HepG2 (cell line): ENCODE results near the gene ADARB2. TPM values are rescaled to one million over a fixed set of nuclear protein-coding genes. Genes with fewer than 3 reads are reported as not detected.

ENCODE experiments used
- ARID3A ChIP-seq: IDR thresholded peaks from 2 replicates; pipeline ENCODE4 v1.6.1; 2012; ENCODE audit warnings: low read depth, low read length, improper control_type of control experiment
- PPARG ChIP-seq: conservative IDR thresholded peaks from 2 replicates; pipeline ENCODE4 v1.6.1; 2016; ENCODE audit warnings: missing biosample characterization, missing genetic modification reagents
- PRDM10 ChIP-seq: sonication (generic); formaldehyde crosslinking; IDR thresholded peaks from 2 replicates; pipeline ENCODE4 v1.4.0; 2020; ENCODE audit warnings: low read depth, missing genetic modification reagents
- STAG1 ChIP-seq: sonication (generic); formaldehyde crosslinking; IDR thresholded peaks from 2 replicates; pipeline ENCODE4 v1.4.0; 2020; ENCODE audit warnings: missing genetic modification reagents
- U2AF1 ChIP-seq: fragments of 200-400 bp; formaldehyde crosslinking; optimal IDR thresholded peaks from 2 replicates; pipeline ENCODE3; 2017; ENCODE audit warnings: mild to moderate bottlenecking, low read depth, low read length
- USF2 ChIP-seq, 2 experiments: sonication (generic) in 1 of 2; formaldehyde crosslinking in 1 of 2; IDR thresholded peaks; 2 replicates each; pipeline versions ENCODE4 v1.5.1 to v1.6.1; 2011 to 2020; ENCODE audit warnings: borderline replicate concordance in 1 of 2, low read depth in 1 of 2, low read length in 1 of 2, mild to moderate bottlenecking in 1 of 2, missing genetic modification reagents in 1 of 2, moderate library complexity in 1 of 2
- WIZ ChIP-seq: sonication (generic); formaldehyde crosslinking; IDR thresholded peaks from 2 replicates; pipeline ENCODE4 v1.5.1; 2020; ENCODE audit warnings: mild to moderate bottlenecking, missing genetic modification reagents
- polyA plus RNA-seq, 8 experiments: library from polyadenylated mRNA; depleted of rRNA in 3 of 8; stranded (reverse) in 7 of 8; unstranded in 1 of 8; fragments of >200 nt; fragmentation: Illumina TruSeq in 4 of 8; extraction: Trizol in 4 of 8; gene quantifications; 2 replicates each; pipeline versions ENCODE4 v1.2.1 to v1.2.3, GENCODE V29; 2011 to 2016; ENCODE audit warnings: low read depth in 4 of 8, missing spikeins in 1 of 8, mixed read lengths in 1 of 8; ENCODE audit not compliant: insufficient read depth in 1 of 8
- total RNA-seq, 5 experiments: library from RNA; depleted of rRNA; stranded (reverse); fragments of >200 nt; fragmentation: Illumina TruSeq; extraction: Trizol; gene quantifications; 2 replicates each; pipeline ENCODE4 v1.2.3, GENCODE V29; 2016; ENCODE audit warnings: low read depth in 1 of 5

Gene ADARB2
- total and polyA plus RNA-seq, 2 of the 13 experiments (the other 11 are each of a cell fraction or from before 2014, with no cell fraction given), result not detected

GRCh38 chr10:1173091-1173490 is 564.2 kb downstream of the ADARB2 start (continued):
- TF ChIP-seq USF2 (IDR thresholded peaks at IDR 0.05; ENCODE audit: low read depth, low read length), result no peak
- no peak for TF ChIP-seq USF2 (CRISPR knock-in tag; IDR thresholded peaks at IDR 0.05; ENCODE audit: borderline replicate concordance)
- TF ChIP-seq U2AF1, result no peak
- no peak for TF ChIP-seq PPARG (CRISPR knock-in tag)
- no peak for TF ChIP-seq STAG1 (CRISPR knock-in tag)
- no peak for TF ChIP-seq PRDM10
- TF ChIP-seq WIZ (CRISPR knock-in tag), result no peak
- no peak for TF ChIP-seq ARID3A
